Measurements from ENCODE around the gene RHPN2. TPM values are rescaled to one million over a fixed set of nuclear protein-coding genes. Genes with fewer than 3 reads are reported as not detected.

The RHPN2 gene
- total and polyA plus RNA-seq, 4 donors, result 4.0 to 17.5 (median 11.5) TPM

DNA sequence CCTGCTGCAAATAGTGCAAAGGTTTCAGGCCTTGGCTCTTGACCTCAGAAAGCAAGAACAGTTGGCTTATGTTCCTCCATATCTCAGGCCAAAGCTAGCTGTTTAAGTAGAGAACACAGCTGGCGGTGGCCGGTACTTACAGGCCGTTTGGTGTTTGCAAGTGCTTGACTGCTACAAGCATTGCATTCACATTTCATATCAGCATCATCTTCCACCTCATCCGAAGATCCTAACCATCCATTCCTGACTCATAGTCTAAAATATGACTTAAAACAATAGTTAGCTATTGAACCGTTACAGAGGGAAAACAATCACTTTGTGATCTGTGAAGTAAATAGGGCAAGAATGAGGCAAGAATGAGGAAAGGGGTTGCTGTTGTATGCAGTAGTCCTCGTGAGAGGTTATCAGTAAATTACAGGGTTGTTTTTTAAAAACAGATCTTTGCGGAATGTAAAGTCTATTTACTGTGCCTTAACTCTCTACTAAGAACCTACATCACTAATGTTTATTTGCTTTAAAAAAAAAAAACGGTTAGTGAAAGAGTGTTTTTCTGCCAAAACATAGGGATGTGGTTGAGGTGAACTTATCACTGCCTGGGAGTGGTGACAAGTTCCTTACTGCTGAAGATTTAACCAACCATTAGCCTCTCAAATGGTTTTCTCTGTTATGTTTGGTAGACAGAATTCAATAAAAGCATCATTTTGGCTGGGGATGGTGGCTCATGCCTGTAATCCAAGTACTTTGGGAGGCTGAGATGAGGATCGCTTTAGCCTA is 45.6 kb upstream of the RHPN2 start:
- DNase-seq, result peak in 2 of 3 donors; percentile 34 to 71
- TF ChIP-seq CTCF (IDR thresholded peaks at IDR 0.05; ENCODE audit: control extremely low read depth, extremely low read depth), result no peak
- H3K36me3 ChIP-seq (ENCODE audit: control insufficient read depth in 4 of 4, insufficient read depth in 4 of 4, low read length in 4 of 4), result peaks cover 9 to 34% (median 29%) of the 10 kb centered on the region in 4 donors

DNA sequence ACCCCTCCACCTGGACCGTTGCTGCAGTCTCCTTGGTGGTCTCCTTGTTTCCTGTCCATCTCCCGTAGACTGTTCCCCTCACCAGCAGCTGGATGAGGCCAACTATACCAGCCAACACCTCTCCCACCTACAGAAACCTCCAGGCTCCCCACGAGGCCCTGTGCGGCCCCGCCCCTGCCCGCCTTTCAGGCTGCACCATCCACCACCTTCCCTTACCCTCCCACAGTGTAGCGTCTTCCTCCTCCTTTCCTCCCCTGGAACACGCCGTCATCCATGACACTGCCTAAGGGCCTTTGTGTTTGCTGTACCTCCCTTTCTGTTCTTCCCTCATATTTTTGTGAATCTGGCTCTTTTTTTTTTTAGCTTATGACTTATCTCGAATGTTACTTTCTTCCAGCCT is 43.5 kb upstream of the RHPN2 start:
- no peak overlapping the region for H3K9ac ChIP-seq (ENCODE audit: insufficient read depth in 1 of 2, low read length in 2 of 2)
- H3K4me1 ChIP-seq (ENCODE audit: control insufficient read depth in 5 of 5, insufficient read depth in 5 of 5, low read length in 5 of 5), result peaks cover 0 to 6% (median 0%) of the 10 kb centered on the region in 5 donors
- H3K27me3 ChIP-seq (ENCODE audit: control insufficient read depth in 3 of 3, insufficient read depth in 3 of 3, low read length in 2 of 3), result no peaks in the 10 kb centered on the region
- no peaks in the 10 kb centered on the region for H3K9me3 ChIP-seq (ENCODE audit: control insufficient read depth in 4 of 4, insufficient read depth in 3 of 4, low read length in 3 of 4)
- H3K36me3 ChIP-seq (ENCODE audit: control insufficient read depth in 4 of 4, insufficient read depth in 4 of 4, low read length in 4 of 4), result peaks cover 12 to 32% (median 30%) of the 10 kb centered on the region in 4 donors
- H3K4me3 ChIP-seq, result no peak overlapping the region
- ATAC-seq (ENCODE audit: insufficient read depth, low FRiP score) (no peak), DNase-seq (no peak)
- WGBS, 2 donors, result 92 to 96% methylated on average over 10 of the region's 10 CpGs
- TF ChIP-seq CTCF (IDR thresholded peaks at IDR 0.05; ENCODE audit: control extremely low read depth, extremely low read depth), result no peak
- H3K27ac ChIP-seq (ENCODE audit: low read depth in 1 of 2, low read length in 1 of 2), result no peak overlapping the region

More for the DNA sequence above, 45.6 kb upstream of the RHPN2 start:
- no peak overlapping the region for H3K27ac ChIP-seq (ENCODE audit: low read depth in 1 of 2, low read length in 1 of 2)
- no peaks in the 10 kb centered on the region for H3K27me3 ChIP-seq (ENCODE audit: control insufficient read depth in 3 of 3, insufficient read depth in 3 of 3, low read length in 2 of 3)
- peaks cover 0 to 6% (median 0%) of the 10 kb centered on the region in 5 donors for H3K4me1 ChIP-seq (ENCODE audit: control insufficient read depth in 5 of 5, insufficient read depth in 5 of 5, low read length in 5 of 5)
- no peak overlapping the region for H3K9ac ChIP-seq (ENCODE audit: insufficient read depth in 1 of 2, low read length in 2 of 2)
- no peak for ATAC-seq (ENCODE audit: insufficient read depth, low FRiP score)
- no peaks in the 10 kb centered on the region for H3K9me3 ChIP-seq (ENCODE audit: control insufficient read depth in 4 of 4, insufficient read depth in 3 of 4, low read length in 3 of 4)
- no peak overlapping the region for H3K4me3 ChIP-seq
- WGBS, 2 donors, result 86 to 90% methylated on average over 9 of the region's 9 CpGs

DNA sequence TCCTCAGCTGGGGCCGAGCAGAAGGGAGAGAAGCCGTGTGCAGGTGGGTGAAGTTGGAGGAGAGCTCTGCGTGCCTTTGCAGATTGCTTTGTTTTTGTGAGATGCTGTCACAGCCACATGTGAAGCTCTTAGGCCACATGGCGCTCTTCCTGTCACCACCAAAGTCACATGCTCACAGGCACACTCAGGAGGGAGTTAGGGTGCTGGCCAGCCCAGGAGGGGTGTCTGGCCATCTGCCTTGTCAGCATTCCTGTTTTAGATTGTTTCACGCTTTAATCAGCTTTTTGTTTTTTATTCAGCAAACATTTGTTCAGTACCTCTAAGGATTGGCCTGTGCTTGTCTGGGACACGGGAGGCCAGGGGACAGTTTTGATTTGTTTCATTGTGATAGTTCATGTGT is 38.2 kb upstream of the RHPN2 start:
- Histone ChIP-seq H3K36me3 (ENCODE audit: control insufficient read depth in 4 of 4, insufficient read depth in 4 of 4, low read length in 4 of 4) (peaks cover 20 to 32% (median 28%) of the 10 kb centered on the region in 4 donors), H3K9ac (ENCODE audit: insufficient read depth in 1 of 2, low read length in 2 of 2) (no peak overlapping the region)

More for the DNA sequence above, 38.2 kb upstream of the RHPN2 start:
- Histone ChIP-seq H3K27ac (ENCODE audit: low read depth in 1 of 2, low read length in 1 of 2) (no peak overlapping the region), H3K27me3 (ENCODE audit: control insufficient read depth in 3 of 3, insufficient read depth in 3 of 3, low read length in 2 of 3) (no peaks in the 10 kb centered on the region), H3K9me3 (ENCODE audit: control insufficient read depth in 4 of 4, insufficient read depth in 3 of 4, low read length in 3 of 4) (no peaks in the 10 kb centered on the region), H3K4me1 (ENCODE audit: control insufficient read depth in 5 of 5, insufficient read depth in 5 of 5, low read length in 5 of 5) (no peaks in the 10 kb centered on the region), H3K4me3 (no peak overlapping the region)
- WGBS, 2 donors, result 93 to 95% methylated on average over 6 of the region's 6 CpGs
- TF ChIP-seq CTCF (IDR thresholded peaks at IDR 0.05; ENCODE audit: control extremely low read depth, extremely low read depth), result no peak
- DNase-seq, result no peak
- no peak for ATAC-seq (ENCODE audit: insufficient read depth, low FRiP score)
